Fibroblast of the conjunctiva (primary cell): ENCODE results near the gene INPP5D.
"Not testable (repeated sequence)": the region's sequence is repeated elsewhere in the genome, so short reads cannot be mapped to it uniquely, and the experiment has no call there.

Experiments
- DNase-seq: peaks from one replicate; pipeline ENCODE4 v3.0.0-alpha.2; 2010; ENCODE audit warnings: low read depth

INPP5D gene

DNA sequence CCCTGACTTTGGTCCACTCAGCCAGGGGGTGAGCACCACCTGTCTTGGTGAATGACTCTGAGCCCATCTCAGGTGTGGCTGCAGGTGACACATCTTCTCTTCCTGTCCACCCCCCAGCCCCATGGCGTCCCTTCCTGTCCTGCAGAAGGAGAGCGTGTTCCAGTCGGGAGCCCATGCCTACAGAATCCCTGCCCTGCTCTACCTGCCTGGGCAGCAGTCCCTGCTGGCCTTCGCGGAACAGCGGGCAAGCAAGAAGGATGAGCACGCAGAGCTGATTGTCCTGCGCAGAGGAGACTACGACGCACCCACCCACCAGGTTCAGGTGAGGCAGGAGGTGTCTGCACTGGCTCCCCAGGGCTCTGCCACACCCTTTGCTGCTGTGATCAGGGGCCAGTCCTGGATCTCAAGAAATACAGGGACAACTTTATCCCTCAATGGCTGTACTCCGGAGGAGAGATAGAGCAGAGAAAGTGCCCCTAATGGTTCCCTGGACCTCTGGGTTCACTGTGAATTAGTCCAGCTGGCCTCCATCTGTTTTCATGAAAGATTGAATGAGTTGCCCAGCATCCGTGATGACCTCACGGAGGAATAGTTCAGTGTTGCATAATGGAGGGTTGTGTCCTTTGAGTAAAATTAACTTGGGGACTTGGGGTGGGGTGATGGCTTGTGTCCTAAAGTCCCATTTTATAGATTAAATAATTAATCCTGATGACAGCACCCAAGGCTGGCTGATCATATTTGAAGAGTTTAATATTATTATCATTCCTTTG, 27.4 kb upstream of the INPP5D start, which contains the start of gene NEU2:
Gene NEU2, plus strand, starts transcription at position 122 of the 770 bp plus-strand sequence. Its CDS starts 0 bp downstream, at position 122.
- no peak for DNase-seq

DNA sequence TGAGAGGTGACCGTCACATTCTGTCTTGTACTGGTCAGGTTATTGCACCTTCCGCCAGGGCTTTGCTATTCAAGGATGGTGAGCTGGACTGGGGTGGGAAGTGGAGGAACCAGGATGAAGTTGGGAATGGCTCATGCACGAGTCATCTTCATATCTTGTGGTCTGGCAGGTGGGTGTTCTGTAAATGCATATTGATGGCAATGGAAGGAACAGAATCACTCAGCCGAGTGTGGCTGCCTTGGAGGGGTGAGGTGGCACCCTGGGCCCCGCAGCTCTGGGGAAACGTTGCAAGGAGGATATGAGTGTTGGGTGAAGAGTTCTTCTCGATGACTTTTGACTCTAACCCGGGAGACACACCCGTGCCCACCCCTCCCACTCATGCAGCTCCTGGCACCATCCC, 26.5 kb upstream of the INPP5D start:
- DNase-seq, result no peak

DNA sequence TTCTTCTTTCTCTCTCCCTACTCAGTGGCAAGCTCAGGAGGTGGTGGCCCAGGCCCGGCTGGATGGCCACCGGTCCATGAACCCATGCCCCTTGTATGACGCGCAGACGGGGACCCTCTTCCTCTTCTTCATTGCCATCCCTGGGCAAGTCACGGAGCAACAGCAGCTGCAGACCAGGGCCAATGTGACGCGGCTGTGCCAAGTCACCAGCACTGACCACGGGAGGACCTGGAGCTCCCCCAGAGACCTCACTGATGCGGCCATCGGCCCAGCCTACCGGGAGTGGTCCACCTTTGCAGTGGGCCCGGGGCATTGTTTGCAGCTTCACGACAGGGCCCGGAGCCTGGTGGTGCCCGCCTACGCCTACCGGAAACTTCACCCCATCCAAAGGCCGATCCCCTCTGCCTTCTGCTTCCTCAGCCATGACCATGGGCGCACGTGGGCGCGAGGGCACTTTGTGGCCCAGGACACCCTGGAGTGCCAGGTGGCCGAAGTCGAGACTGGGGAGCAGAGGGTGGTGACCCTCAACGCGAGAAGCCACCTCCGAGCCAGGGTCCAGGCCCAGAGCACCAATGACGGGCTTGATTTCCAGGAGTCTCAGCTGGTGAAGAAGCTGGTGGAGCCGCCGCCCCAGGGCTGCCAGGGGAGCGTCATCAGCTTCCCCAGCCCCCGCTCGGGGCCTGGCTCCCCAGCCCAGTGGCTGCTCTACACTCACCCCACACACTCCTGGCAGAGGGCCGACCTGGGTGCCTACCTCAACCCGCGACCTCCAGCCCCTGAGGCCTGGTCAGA, 25.9 kb upstream of the INPP5D start:
- no peak for DNase-seq

DNA sequence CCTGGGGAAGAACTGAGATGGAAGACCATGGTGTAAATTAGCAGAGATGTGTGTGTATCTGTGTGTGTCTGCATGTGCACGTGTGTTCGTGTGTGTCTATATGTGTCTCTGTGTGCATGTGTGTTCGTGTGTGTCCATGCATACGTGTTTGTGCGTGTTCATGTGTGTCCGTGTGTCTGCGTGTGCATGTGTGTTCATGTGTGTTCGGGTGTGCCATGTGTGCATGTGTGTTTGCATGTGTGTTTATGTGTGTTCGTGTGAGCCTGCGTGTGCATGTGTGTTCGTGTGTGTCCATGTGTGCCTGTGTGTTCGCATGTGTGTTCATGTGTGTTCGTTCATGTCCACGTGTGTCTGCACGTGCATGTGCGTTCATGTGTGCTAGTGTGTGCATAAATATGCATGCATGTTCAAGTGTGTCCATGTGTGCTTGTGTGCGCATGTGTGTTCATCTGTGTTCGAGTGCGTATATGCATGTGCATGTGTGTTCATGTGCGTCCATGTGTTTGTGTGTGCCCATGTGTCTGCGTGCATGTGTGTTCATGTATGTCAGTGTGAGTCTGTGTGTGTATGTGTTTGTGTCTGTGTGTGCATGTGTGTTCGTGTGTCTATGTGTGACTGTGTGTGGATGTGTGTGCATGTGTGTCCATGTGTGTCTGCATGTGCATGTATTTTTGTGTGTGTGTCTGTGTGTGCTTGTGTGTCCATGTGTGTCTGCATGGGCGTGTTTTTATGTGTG, 24.5 kb upstream of the INPP5D start:
- no peak for DNase-seq

DNA sequence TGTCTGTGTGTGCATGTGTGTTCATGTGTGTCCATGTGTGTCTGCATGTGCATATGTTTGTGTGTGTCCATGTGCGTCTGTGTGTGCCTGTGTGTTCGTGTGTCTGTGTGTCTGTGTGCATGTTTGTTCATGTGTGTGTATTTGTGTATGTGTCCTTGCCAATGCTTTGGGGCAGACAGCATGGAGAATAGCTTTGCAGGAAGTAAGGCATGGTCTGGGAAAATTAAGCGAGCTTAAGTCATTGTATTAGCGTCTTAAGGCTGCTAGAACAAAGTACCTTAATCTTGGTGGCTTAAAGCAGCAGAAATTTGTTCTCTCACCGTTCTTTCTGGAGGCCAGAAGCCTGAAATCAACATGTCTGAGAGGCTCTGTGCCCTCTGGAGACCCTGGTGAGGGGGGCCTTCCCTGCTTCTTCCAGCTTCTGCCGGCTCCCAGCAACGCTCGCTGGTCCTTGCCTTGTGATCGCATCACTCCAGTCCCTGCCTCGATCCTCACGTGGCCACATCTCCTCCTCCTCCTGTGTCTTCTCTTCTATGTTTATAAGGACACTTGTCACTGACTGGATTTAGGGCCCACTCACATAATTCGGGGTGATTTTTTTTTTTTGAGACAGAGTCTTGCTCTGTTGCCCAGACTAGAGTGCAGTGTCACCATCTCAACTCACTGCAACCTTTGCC, 23.8 kb upstream of the INPP5D start:
- DNase-seq, result no peak

DNA sequence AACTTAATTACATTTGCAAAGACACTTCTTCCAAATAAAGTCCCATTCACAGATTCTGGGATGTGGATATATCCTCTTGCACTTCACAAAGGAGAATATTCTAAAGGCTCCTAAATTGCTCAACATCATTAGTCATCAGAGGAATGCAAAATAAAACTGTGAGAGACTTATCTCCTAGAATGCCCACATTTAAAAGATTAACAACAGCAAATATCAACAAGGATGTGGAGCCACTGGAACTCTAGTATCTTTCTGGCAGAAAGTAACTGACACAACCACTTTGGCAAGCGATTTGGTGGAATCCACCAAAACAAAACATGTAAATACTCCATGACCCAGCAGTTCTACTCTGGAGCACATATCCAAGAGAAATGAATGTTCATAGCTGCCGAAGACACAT, 23.1 kb upstream of the INPP5D start:
- DNase-seq, result peak; percentile 20

DNA sequence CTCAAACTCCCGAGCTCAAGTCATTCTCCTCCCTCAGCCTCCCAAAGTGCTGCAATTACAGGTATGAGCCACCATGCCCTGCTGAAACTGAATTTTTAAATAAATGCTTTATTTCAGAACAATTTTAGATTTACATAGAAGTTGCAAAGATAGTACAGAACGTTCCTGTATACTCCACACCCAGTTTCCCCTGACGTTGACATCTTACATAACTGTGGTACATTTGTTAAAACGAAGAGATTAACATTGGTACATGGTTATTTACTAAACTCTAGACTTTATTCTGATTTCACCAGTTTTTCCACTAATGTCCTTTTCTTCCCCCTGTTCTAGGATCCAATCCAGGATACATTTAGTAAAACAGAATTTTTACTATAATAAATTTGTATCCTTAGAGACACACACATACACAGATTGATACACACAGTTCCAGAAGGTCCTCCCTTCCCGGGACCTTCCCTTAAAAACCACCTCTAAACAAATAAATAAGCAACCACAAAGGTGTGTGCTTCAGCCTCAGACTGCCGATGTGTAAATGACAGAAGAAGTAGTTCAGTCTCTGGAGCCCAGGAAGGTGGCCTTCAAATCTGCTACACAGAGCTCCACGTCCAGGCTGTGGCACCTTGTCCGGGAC, 20.8 kb upstream of the INPP5D start:
- no peak for DNase-seq

DNA sequence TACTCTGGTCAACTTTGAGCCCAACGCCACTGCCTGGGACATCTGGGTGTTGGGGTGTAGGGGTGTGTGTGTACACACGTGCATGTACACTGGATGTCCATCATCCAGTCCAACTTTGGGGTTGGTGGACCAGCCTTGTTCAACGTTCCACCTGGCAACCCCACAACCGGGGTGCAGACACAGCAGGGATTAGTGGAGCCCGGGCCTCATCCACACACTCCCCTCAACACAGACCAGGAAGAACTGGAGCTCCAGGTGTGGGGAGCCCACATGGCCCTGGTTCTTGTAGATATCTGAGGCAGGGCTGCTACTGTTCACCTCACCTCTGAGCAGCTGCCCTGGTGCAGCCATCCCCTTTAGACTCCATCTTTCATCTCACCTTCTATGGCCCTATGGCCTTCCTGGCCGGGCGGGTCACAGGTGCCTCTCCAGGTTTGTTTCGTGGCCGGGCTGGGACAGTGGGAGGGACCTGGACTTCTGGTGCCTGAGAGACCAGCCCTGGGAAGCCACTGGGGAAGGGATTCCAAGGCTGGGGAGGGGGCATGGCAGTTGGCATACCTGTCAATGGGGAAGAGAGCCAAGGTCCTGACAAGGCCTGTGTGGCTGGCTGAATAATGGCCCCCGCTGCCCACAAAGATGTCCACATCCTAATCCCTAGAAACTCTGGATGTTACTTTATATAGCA, 20.2 kb upstream of the INPP5D start:
- no peak for DNase-seq

DNA sequence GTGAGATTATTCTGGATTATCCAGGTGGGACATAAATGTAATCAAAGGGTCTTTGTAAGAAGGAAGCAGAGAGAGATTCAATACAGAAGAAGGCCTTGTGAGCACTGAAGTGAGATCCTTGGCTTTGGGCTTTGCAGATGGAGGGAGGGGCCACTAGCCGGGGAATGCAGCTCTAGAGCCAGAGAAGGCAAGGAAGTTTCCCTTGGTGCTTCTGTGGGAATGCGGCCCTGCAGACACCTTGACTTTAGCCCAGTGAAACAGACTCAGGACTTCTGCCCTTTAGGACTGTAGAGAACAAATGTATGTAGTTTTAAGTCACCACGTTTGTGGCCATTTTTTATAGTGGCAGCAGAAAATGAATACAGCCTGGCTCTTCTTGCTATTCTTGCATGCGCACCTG, 19.6 kb upstream of the INPP5D start:
- no peak for DNase-seq

DNA sequence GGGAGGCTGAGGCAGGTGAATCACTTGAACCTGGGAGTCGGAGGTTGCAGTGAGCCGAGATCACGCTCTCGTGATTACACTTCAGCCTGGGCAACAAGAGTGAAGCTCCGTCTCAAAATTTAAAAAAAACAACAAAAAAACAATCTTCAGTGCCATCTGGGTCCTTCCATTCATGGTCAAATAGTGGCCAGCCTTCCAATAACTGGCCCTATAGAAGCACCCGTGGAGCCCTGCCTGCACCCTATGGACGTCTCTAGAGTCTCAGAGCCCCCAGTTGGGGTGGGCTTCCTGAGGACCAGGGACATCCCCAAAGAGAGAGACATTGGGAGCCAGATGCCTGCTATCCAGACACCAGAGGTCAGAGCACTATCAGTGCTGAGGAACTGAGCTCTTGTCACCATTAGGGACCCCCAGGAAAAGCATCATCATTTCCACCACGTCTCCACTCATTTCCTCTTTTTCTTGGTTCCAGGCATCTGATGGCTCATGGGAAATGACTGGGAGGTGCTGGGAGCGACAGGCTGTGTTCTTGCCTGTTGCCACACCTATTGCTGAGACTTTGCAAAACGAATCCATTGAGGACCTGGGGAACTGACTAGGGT, 18.3 kb upstream of the INPP5D start:
- no peak for DNase-seq

DNA sequence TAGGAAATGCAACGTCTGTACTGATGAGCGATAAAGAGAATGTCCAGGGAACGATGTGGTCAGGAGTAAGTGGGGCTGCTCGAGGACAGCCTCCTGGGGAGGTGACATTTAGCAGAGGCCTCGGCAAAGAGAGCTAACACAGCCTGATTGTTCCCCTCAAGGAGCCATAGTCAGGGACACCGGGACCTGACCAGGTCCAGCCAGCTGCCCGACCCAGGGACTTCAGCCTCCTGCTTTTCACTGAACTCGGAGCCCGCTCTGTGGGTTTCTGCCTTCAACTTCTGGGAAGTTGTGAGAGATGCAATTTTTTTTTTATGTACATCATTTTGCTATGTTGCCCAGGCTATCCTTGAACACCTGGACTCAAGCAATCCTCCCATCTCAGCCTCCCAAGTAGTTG, 17.6 kb upstream of the INPP5D start:
- DNase-seq, result no peak

DNA sequence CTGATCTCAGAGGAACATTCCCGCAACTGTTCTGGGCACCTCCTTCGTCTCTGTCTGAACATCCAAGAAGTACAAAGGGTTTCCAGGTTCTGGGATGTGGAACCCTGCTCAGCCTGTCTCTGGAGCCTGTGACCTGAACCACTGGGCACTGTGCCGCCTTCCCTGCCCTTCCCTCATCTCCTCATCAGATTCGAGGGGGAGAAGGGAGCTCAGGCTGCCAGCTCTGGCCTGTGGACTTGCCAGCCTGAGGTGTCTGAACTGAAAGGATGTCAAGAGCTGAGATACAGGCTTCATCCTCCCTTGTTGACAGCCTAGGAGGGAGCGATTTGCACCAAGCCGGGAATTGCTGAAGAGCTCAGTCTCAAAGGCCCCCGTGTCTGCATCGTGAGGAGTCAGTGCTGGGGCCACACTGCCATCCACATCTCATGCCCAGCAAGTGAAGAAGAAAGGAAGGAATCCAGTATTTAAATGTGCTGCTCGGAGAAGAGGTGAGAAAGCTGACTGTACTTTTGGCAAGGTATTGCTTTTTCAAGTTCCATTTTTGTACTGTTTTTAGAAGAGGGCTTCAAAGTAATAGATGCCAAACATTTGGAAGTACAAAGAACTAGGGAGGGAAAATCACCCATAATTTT, 15.1 kb upstream of the INPP5D start:
- DNase-seq, result no peak

DNA sequence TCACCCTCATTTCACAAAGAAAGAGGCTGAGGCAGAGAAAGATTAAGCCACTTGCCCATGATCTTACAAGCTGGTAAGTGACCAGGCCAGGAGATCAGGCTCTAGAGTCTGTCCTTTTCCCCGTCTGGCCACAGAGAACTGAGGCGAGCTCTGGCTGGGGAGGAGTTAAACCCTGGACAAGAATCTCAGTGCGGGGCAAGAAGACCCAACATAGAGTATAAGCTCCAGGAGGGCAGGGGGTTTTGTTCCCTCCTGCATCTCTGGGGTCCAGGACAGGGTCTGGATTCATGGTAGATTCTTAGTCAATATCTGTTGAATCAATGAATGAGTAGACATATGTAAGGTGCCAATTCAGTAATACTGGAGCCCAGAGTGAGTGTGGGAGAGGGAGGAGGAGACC, 12.9 kb upstream of the INPP5D start:
- DNase-seq, result no peak

DNA sequence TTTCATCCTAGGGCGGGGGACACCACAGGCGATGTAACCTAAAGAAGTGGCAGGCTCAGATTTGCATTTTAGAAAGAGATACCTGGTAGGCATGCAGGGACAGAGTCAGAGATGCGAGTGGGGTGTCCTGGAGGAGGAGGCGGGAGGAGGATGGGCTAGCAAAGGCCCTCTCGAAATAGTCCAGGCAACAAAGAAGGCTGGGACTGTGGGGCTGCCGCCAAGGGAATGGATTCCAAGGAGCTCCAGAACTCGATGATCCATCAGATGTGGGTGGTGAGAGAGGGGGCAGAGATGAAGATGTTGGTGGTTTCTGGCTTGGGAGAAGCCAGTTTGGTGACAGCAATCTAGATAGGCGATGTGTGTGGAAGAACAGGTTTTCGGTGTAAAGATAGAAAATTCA, 12.5 kb upstream of the INPP5D start:
- no peak for DNase-seq

DNA sequence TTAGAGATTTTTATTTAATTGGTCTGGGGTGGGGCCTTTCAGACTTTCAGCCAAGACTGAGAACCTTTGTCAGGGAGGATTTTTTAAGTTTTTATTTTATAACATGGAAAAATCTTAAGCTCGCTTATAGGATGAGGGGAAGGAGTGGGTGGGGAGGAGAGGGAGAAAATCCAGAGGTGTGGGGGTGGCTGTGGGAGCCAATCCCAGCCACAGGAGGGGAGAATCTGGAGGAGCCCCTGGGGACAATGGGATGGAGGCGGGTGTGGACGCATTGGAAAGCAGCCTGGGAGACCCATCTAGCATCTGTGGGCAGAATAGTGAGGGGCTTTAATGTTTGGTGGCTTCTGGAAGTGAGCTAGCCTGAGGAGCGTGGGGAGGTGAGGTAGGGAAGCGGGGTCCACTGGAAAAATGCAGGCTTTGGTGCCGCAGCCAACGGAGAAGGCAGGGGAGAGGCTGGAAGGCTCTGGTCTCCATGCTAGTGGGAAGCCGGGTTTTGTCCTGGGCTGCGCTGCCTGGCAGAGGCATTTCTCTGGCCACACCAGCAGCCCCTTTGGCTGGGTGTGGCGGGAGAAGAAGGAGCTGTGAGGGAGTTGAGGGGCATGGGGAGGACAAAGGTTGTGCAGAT, 11.5 kb upstream of the INPP5D start:
- no peak for DNase-seq

DNA sequence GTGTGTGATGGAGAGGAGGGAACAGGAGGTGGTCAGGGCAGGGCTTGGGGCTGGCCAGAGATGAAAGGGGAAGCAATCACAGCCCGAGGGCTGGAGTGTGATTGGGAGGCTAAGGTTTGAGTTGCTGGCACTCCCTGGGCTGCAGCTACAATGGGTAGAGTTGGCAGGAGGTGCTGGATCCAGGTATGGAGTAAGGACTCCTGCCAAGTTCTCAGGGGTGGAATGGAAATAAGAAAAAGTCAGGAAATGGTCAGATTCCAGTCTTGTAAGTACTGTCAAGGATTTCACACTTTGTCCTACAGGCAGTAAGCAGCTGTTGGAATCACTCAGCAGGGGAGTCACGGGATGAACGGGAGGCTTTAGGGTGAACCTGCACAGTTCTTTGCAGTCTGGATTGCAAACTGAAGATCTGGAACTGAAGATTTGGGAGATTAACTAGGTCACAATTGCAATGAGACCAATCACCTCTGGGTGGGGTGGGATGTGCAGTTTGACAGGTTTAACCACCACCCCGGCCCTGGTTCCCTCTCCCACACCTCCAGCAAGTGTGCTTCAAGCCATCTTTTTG, 10.9 kb upstream of the INPP5D start:
- DNase-seq, result no peak

DNA sequence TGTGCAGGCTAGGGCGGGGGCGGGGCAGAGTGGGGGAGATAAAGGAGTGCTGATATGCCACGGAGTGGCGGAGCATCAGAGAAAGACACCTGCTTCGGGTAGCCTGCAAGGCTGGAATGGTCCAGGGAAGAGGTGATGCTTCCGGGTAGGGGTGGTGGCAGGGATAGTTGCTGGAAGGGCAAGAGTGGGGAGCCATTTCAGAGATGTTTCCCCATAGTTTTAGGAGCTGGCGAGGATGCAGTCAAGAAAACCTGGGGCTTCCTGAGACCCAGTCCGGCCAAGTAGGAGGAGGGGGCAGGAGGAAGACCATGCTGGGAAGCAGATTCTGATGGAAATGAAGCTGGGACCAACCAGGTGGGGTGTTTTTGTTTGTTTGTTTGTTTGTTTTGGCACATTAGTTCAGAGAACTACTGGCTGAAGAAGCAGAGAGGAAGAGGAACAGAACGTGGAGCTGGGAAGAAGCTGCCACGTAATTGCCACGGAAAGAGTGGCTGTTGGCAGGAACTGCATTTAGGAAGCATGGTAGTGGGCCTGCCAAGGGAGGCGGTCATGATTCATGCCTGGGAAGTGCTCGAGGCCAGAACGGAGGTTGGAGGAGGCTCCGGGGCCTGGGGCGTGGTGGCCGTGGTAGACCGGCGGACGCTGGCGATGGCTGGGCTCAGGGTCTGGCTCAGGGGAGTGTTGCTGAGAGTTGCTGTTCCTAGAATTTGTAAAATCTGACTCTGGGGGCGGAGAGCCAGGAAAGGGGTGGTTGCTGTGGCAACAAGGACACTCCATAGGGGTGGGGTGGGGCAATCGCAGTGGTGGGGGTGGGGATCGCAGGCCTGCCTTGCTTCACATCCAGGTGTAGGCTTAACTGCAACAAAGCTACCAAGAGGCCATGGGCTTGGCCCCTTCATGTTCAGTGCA, 8.6 kb upstream of the INPP5D start:
- DNase-seq, result peak; percentile 47

DNA sequence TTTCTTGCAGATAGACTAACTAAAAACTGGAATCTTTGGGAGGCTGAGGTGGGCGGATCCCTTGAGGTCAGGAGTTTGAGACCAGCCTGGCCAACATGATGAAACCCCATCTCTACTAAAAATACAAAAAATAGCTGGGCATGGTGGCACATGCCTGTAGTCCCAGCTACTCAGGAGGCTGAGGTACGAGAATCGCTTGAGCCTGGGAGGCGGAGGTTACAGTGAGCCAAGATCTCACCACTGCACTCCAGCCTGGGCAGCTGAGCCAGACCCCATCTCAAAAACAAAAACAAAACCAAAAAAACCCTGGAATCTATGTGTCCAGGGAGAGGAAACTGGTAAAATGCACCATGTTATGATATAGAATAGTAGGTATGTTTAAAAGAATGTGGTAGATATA, 7.6 kb upstream of the INPP5D start:
- not testable (repeated sequence) for DNase-seq
